ENCODE data around the gene TUBGCP3.

TUBGCP3 gene

GRCh38 chr13:112615391-112615790 is 27.4 kb upstream of the TUBGCP3 start:
- no peak for DNase-seq

DNA sequence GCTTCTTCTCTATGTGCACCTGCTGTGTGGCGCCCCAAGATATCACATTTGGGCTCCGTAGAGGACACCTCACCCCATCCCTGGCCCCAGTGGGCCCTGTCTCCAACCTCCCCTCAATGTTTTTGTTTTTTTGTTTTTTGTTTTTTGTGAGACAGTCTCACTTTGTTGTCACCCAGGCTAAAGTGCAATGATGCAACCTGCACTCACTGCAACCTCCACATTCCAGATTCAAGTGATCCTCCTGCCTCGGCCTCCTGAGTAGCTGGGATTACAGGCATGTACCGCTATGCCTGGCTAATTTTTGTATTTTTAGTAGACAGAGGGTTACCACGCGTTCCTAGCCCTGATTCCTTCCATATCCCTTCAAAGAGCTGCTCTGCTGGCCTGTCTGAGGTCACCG is 26.9 kb upstream of the TUBGCP3 start:
- DNase-seq, result no peak

DNA sequence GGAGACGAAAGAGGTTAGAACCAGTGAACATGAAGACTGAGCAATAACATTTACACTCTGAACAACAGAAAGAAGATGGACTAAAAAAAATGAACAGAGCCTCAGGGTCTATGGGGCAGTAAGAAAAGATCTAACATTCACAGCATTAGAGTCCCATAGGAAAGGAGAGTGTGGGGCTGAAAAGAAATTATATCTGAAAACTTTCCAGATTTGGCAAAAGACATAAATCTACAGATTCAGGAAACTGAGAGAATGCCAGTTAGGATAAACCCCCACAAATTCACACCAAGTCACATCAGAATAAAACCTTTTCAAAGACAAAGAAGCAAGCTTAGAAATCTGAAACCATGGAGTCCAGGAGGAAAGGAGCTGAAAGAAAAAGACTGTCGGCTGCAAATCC is 20.3 kb upstream of the TUBGCP3 start:
- no peak for DNase-seq

DNA sequence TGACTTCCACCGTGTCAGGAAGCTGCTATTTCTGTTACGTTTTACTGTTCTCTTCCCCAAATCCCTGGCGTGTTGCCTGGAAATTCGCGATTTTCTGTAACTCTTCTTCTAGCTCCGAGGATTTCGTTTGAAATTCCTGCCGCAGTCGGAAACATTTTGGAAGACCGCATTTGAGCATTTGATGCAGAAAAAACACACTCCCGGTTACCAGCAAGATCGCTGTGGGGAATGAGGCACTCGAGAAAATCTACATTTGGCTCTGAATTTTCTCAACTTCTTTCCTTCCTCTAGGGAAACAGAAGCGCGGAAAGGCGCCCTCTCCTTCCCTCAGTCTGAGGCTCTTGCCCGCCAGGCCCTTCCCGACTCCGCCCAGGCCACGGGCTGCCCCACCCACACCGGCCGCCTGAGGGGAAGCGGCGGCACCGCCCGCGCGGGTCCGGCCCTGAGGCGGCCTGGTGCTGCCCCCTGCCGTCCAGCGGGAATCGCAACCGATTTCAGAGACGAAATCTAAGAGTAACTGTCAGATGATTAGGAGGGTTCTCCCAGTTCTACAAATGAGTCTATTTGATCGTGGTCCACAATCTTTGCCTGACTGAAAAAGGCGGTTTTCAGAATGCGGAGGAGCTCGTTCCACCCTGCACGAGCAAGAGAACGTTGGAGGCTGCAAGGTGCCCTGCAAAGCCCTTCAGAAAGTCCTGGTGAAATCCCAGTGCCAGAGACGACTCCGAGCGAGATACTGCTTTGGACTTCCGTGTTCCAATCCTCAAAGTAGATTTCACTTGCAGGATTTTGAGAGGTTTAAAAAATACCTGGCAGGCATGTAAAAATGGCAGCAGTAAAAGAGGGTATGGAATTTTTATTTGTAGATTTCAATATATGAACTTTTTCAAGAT is 18.4 kb upstream of the TUBGCP3 start:
- peak; percentile 89 for DNase-seq

DNA sequence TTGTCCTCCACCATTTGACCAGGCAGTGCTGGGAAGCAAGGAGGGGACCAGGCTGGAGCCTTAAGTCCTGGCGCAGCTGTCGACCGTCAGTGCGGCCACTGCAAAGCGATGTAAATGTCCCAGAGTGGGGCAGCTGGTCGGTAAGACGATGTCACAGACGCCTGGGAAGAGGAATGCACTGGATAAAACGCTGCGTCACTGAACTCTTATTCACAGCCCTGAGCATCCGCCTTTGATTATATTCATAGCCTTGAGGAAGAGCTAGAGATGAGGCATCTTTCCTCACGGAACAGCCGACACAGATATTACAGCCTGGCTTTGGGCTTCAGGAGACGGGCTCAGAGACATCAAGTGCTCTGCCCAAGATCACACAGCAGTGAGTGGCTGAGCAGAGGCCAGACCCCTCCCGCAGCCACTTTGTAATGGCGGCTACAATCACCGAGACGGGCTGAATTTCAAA is 17.6 kb upstream of the TUBGCP3 start:
- no peak for DNase-seq

GRCh38 chr13:112603641-112604225 is 15.8 kb upstream of the TUBGCP3 start:
- no peak for DNase-seq

GRCh38 chr13:112602189-112602588 is 14.2 kb upstream of the TUBGCP3 start:
- DNase-seq, result no peak

DNA sequence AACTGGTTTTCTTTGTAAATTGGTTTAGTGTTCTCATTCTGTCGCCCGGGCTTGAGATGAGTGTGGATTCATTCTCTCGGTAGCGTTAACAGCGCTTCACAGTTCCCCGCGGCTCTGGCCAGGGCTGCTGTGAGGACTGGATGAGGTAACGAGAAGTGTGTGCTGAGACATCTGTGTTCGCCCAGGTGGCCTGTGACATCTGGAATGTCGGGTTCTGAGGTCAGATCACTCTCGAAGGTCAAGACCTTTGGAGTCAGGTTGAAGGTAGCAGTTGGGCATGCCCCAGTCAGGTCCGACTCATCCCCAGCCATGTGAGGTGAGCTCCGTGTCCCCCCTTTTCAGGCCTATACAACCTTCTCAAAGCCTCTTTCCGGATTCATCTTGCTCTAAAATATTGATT is 13.4 kb upstream of the TUBGCP3 start:
- no peak for DNase-seq

DNA sequence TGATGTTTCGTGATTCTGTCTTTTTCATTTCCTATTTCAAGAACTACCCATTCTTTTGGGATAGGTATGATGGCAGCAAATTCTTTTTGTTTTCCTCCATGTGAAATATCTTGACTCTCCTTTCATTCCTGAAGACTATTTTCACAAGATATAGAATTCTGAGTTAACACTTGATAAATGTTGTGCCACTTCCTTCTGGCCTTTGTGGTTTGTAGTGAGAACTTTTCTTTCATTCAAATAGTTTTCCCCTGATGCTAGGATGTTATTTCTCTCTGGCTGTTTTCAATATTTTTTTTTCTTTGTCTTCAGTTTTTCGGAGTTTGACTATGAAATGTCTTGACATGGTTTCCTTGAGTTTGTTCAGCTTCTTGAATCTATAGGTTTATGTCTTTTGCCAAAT is 8.3 kb upstream of the TUBGCP3 start:
- DNase-seq, result no peak

DNA sequence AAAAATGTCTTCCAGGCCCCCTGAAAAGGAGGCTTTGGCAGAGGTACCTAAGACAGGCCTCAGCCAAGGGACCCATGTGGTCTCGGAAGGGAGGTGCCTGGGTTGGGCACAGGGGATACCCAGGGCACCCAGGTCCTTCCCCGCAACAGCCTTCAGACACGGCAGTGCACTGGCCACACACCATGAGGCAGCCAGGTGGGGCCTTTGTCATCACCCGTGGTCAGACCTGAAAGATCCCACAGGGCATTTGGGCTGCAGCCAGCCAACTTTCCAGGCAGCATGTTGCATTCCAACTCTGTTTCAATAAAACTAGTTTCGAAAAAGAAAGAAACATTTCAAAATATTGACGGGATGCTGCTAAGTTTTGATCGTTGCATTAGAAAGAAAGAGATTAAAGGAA is 4.7 kb upstream of the TUBGCP3 start:
- DNase-seq, result no peak

GRCh38 chr13:112592181-112592580 is 4.2 kb upstream of the TUBGCP3 start:
- no peak for DNase-seq

- DNase-seq, result no peak
Measured at GRCh38 chr13:112588490-112589297, 741 bp upstream of the TUBGCP3 start.

DNA sequence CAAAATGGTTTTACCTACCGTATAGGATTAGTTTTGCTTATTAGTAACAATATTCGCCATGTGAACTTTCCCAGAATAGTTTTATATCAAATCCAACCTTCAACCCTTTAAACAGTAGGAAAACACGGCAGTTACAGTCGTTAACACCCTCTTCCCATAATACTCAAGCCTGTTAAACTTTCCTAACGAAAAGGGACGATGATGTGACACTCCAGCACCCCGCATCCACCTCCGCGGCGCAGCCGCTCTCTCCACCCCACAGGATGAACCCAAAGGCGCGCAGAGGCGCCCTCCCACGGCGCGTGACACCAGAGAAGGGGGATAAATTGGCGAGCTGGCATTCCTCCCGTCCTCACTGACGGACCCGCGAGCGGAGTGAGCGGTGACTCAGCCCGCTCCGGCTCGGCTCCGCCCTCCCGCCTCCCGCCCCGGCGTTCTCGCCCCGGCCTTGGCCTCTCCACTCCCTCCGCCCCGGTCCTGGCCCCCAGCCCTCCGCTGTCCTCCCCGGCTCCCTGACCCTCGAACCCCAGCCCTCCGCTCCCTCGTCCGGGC is 665 bp downstream of the TUBGCP3 start:
- peak; percentile 76 for DNase-seq

DNA sequence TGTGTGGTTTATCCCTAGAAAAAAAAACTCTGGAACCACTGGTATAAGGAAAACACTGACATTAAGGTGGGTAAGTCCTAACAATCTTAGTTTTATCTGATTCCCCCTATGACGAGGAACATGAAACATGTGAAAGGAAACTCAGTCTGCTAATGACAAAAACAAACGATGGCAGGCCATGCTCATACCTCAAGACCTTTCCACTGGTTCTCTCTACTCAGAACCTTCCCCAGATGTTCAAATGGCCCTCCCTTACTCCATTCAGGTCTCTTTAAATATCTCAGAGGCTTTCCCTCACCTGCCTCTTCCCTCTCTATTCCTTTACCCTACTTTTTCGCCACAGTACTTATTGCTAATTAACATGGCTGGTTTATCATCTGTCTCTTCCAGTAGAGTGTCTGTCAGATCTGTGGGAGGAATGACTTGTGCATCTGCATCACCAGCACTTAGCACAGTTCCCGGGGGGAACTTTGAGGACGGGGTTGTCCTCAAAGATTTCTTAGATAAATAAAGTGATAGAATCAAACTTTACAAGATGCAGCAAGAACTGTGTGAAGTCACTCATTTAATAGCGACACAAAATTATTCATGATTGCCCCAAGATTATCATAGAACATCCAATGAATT is 1.5 kb downstream of the TUBGCP3 start:
- no peak for DNase-seq

DNA sequence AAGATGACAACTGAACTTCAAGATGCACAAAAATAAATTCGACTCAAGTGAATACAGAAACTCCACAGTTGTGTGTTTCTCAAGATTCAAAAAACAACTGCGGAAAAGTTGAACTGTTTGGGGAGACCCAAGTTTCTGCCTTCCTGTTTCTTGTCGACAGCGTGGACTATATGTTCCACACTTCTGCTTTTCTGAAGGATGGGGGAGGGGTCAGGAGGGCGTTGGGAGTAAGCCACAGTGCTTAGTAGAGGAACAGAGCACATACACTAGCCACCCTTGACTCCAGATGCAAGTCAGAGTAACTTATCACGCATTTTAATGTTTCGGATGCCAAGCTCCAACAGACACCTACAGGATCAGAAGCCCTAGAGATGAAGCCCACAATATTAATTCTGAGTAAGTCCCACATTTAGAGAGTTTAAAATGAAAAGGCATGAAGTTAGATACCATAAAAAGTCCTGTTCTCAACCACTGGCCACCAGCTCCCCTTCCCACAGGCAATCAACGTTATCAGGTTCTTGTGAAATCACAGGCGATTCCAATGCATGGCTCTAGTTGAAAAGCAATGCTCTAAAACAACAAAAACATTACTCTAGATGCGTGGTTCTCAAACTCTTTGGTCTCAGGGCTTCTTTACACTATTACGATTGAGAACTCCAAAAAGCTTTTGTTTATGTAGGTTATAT is 4.2 kb downstream of the TUBGCP3 start:
- DNase-seq, result no peak

DNA sequence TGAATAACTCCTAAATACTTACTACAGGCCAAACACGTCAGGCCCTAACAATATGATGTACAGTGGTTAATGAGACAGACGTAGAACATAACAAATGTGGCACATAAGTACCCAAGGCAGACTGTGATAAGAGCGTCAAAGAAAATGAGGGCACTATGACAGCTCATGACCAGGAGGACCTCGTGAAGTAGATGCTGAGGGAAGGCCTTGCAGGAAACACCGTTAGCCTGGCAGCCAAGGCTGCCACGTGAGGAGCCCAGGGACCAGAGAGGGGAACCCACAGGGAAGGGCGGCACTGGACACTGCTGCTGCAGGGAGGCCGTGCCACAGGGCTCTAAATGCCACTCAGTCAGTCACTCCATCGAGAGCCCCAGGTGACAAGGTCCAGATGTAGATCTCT is 5.7 kb downstream of the TUBGCP3 start:
- no peak for DNase-seq

DNA sequence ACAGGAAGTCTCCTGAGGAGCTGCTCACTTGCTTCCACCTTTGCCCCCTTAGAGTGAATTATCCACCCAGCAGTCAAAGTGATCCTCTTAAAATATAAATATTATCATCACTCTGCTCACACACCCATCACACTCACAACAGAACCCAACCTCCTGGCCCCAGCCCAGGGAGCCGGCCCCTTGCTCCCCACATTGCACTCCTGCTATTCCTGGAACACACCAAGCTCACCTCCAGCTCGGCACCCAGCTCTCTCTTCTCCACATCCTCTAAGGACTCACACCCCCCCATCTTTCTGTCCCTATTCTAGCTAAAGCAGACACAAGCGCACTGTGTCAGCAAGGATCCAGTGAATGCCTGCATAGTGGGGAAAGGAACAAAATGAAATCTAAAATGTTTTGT is 7.0 kb downstream of the TUBGCP3 start:
- DNase-seq, result no peak

DNA sequence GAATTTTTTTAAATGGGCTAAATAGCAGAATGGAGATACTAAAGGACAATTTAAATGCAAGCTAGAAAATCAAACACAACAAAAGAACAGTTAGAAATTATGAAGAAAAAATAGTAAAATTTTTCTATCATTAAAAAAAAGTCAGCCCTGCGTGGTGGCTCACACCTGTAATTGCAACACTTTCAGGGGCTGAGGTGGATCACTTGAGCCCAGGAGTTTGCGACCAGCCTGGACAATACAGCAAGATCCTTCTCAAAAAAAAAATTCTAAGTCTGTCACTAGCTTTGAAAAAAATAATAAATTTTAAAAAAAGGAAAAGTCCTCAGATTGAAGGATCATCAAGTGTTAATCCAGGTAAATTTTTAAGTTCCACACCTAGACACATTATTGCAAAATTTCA is 7.7 kb downstream of the TUBGCP3 start:
- no peak for DNase-seq

DNA sequence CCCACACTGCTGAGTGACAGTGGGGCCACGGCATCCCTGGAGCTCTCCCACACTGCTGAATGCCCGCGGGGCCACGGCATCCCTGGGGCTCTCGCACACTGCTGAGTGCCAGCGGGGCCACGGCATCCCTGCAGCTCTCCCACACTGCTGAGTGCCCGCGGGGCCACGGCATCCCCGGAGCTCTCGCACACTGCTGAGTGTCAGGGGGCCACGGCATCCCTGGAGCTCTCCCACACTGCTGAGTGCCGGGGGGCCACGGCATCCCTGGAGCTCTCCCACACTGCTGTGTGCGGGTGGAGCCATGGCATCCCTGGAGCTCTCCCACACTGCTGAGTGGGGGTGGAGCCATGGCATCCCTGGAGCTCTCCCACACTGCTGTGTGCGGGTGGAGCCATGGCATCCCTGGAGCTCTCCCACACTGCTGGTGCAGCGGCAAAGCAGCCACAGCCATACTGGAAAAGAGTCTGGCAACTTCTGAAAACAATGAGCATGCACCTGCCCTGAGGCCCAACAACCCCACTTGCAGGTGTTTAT is 8.6 kb downstream of the TUBGCP3 start:
- DNase-seq, result no peak

DNA sequence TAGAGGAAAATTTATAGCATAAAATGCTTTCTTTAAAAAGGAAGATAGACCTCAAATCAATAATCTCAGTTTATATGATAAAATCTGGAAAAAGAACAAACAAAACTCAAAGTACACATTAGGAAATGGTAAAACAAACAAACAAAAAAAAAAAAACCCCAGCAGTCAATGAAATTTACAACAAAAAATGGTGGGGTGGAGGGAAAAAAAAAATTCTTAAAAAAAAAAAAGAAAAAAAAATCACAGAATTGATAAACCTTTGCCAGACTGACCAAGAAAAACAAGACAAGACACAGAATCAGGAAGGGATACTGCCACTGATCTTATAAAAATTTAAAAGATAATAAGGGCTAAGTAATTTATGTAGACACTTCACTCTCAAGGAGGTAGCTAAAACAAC is 11.2 kb downstream of the TUBGCP3 start:
- DNase-seq, result no peak

GRCh38 chr13:112576191-112576590 is 11.8 kb downstream of the TUBGCP3 start:
- DNase-seq, result no peak

DNA sequence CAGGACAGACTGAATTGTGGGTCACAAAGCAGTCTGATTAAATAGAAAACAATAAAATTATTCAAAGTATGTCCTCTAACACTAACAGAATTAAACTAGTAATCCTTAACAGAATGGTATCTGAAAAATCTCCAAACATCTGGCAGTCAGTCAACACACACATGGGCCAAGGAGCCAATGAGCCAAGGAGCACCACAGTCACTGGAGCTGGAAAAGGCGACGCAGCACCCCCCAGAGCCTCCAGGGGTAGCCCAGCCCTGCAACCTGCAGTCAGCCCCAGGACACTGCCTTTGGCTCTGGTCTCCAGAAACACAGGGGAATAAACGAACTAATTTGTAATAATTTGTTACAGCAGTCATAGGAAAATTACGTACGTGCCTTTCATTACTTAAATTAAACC is 12.3 kb downstream of the TUBGCP3 start:
- no peak for DNase-seq
